GM10248 (cell line): ENCODE measurements around the gene UBE2O.

Source experiments
- CTCF ChIA-PET: fragments of 300-600 bp; sonication (Branson Sonifier 250); formaldehyde crosslinking; extraction: SDS; loops from one replicate; lab custom pipeline; 2021; ENCODE audit warnings: antibody characterized with exemption; lab: Yijun Ruan, JAX
- POLR2A ChIA-PET: fragments of 350-650 bp; sonication (Branson Sonifier 250); formaldehyde crosslinking; extraction: SDS; loops from one replicate; lab custom pipeline; 2020; ENCODE audit warnings: antibody characterized with exemption; lab: Yijun Ruan, JAX
- DNase-seq: peaks from one replicate; pipeline ENCODE4 v3.0.0; 2012; ENCODE audit errors: extremely low spot score
- CTCF ChIP-seq: IDR thresholded peaks from 2 replicates; pipeline ENCODE4 v1.5.1; 2012; ENCODE audit warnings: mild to moderate bottlenecking, low read depth; ENCODE audit errors: extremely low read depth, missing control alignments, control extremely low read depth

The UBE2O gene

GRCh38 chr17:76453431-76453743 lies 435 bp upstream of the UBE2O start:
- POLR2A ChIA-PET, result no interaction called here

GRCh38 chr17:76452127-76452659 lies 759 bp downstream of the UBE2O start:
- TF ChIP-seq CTCF, result no peak
- peak; percentile 47 for DNase-seq
- POLR2A ChIA-PET, result no interaction called here
- CTCF ChIA-PET, result interaction anchor here (0.9 to 22.9 kb wide), 7 partner anchors 14 to 275 kb away, joined by 3 to 496 read pairs (median 4); partner anchors contain the start of gene RHBDF2

More at GRCh38 chr17:76453431-76453743, 435 bp upstream of the UBE2O start:
- CTCF ChIA-PET, result interaction anchor here (0.9 to 22.9 kb wide), 17 partner anchors 10 to 171 kb away, joined by 3 to 496 read pairs (median 4); partner anchors contain the start of genes AANAT, PRPSAP1 and RHBDF2
- no peak for DNase-seq
- peak; percentile 2 for TF ChIP-seq CTCF

- ChIA-PET CTCF (interaction anchor here (0.9 to 22.9 kb wide), 5 partner anchors 13 to 276 kb away, joined by 3 to 496 read pairs (median 3); partner anchors contain the start of gene RHBDF2), POLR2A (no interaction called here)
- no peak for TF ChIP-seq CTCF
- DNase-seq, result no peak
Measured at GRCh38 chr17:76451506-76451905, 1.4 kb downstream of the UBE2O start.

- DNase-seq, result no peak
- TF ChIP-seq CTCF, result no peak
- ChIA-PET POLR2A (interaction anchor here (0.7 kb wide), 1 partner anchor 14 kb away, joined by 4 read pairs; no protein-coding TSS in a partner anchor), CTCF (interaction anchor here (1.1 to 22.9 kb wide), 7 partner anchors 10 to 51 kb away, joined by 3 to 496 read pairs (median 6); partner anchors contain the start of gene RHBDF2)
Measured at GRCh38 chr17:76449126-76449525, 3.8 kb downstream of the UBE2O start.

- POLR2A ChIA-PET, result no interaction called here
- DNase-seq, result no peak
- CTCF ChIA-PET, result interaction anchor here (1.0 to 22.9 kb wide), 6 partner anchors 10 to 51 kb away, joined by 3 to 496 read pairs (median 4); partner anchors contain the start of gene RHBDF2
- no peak for TF ChIP-seq CTCF
Measured at GRCh38 chr17:76447931-76448652, 4.9 kb downstream of the UBE2O start.

- DNase-seq, result no peak
- POLR2A ChIA-PET, result no interaction called here
Measured at GRCh38 chr17:76446449-76447231, 6.3 kb downstream of the UBE2O start.

More at GRCh38 chr17:76446449-76447231, 6.3 kb downstream of the UBE2O start:
- CTCF ChIA-PET, result interaction anchor here (1.9 to 2.1 kb wide), 3 partner anchors 12 to 49 kb away, joined by 7 to 8 read pairs (median 7); no protein-coding TSS in a partner anchor
- no peak for TF ChIP-seq CTCF
